ENCODE data around the gene EPM2A.
A peak's percentile ranks its signal among the peaks of the same experiment; 100 is the strongest.

EPM2A gene

GRCh38 chr6:145670311-145670710 lies 65.0 kb downstream of the EPM2A start:
- DNase-seq (ENCODE audit: low read depth): no peak

- peak; percentile 64 for DNase-seq (ENCODE audit: low read depth)
These were observed 65.7 kb downstream of the EPM2A start for GRCh38 chr6:145669627-145670034.

- DNase-seq (ENCODE audit: low read depth): no peak
These were observed 66.5 kb downstream of the EPM2A start for GRCh38 chr6:145668844-145669243.

- DNase-seq (ENCODE audit: low read depth): no peak
These were observed 74.6 kb downstream of the EPM2A start for GRCh38 chr6:145660676-145661075.

DNA sequence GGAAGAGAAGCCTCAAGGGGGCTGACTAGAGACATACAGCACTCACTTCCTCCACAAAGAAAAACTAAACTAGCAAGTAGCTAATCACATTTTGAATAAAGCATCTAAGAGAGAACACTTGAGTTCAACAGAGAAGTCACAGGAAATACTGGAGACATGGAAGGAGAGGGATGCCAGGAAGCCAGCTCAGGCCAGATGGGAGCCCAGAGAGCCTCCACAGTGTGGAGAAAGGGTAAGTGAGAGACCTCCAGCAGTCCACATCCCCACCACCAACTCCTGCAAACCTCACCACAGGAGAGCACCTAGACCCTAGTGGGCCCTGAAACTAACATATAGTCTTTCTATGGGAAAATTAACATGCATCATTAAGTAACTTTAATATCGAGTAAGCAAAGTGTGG lies 79.2 kb downstream of the EPM2A start:
- peak; percentile 2 for DNase-seq (ENCODE audit: low read depth)

- DNase-seq (ENCODE audit: low read depth): no peak
These were observed 82.7 kb downstream of the EPM2A start for GRCh38 chr6:145652572-145652971.

- DNase-seq (ENCODE audit: low read depth): no peak
These were observed 83.3 kb downstream of the EPM2A start for GRCh38 chr6:145651988-145652387.

- no peak for DNase-seq (ENCODE audit: low read depth)
These were observed 87.2 kb downstream of the EPM2A start for GRCh38 chr6:145648149-145648548.

DNA sequence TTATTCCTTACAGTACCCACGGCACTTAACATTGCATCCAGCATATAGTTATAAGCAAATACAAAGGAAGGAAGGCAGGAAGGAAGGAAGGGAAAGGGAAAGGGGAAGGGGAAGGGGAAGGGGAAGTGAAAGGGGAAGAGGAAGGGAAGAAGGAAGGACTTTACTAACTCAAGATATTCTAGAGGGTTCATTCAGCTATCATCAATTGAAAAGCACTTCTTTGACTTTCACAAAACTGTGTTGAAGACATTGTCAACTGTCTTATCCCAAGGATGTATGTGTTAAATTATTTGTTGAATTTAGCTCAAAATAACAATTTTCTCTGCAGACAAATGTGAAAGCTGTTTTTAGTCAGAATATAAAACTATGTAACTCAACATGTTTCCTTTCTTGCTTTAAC lies 87.7 kb downstream of the EPM2A start:
- no peak for DNase-seq (ENCODE audit: low read depth)

DNA sequence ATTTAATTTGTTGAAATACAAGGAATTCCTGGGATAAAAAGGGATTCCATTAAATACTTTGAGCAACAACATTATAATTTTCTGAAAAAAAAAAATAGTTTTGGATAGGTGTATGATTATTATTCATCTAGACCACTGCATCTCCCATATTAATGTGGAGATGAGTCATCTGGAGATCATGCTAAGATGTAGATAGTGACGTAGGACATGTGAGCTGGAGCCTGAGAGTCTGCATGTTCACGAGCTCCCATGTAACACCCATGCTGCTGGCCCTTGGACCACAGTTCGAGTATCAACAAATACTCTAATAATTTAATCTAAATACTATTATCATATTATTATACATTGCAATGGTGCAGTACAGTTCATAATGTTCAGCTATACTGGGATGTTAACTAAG lies 91.6 kb downstream of the EPM2A start:
- DNase-seq (ENCODE audit: low read depth): no peak

DNA sequence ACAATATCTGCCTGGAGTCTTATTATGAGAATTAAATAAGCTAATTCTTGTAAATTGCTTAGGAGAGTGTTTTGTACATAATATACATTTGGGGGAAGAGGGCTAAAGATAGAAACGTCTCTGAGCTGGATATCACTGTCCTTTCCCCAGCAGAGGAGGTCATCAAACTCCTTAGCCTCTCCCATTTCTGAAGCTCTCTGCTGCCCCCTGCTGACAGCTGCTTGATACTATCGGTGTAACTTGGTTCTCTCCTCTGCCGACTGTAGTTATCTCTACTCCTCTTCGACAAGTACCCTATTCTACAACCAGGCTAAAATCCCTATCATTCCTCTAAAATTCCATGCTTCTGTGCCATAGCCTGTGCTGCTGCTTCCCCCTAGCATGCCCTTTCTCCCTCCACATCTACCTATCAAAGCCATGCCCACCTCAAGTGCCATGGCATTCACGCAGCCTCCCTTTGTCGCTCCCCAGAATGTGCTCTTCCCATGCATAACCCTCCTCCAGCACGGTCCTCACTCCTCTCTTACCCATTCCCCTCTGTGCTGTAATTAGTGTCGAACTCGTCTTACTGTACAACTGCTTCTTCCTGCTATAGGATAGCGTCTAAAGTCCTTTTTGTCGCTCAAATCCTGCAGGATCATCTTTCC lies 101.2 kb downstream of the EPM2A start:
- peak; percentile 68 for DNase-seq (ENCODE audit: low read depth)

DNA sequence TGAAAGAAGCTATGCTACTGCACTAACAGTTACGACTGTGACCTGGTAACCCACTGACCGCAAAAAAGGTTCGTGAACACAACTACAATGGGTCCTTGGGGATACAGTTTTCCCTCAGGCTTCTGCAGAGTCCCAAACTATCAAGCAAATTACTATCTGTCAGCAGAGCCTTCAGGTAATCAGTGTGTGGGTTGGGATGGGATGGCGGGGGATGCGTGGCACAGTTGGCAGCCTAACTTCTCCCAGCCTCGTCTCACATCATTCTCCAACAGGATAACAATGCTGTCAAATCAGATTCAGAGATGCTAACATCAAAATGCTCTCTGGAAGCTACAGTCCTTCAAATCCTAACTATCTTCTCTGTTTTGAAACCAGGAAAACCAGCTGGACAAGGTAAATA lies 102.3 kb downstream of the EPM2A start:
- no peak for DNase-seq (ENCODE audit: low read depth)

- DNase-seq (ENCODE audit: low read depth): no peak
These were observed 103.9 kb downstream of the EPM2A start for GRCh38 chr6:145631374-145631773.

GRCh38 chr6:145630598-145630997 lies 104.7 kb downstream of the EPM2A start:
- no peak for DNase-seq (ENCODE audit: low read depth)

DNA sequence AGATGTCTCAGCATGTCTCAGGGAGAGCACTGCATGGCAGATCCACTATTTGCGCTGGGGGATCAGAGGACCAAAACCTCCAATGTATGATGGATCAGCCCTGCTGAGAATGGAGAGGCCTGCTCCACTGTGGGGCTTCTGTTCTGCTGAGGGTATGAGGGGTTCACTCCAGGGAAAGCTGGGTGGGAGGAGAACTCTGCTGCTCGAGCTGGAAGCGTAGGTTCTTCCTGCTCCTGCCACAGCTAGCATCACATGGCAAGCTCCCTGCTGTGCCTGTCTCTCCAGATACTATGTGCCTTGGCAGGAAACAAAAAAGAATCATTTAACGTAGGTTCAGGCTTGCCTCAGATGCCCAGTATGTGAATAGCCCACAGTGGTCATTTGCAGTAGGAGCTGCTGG lies 105.8 kb downstream of the EPM2A start:
- DNase-seq (ENCODE audit: low read depth): no peak

GRCh38 chr6:145627451-145627850 lies 107.9 kb downstream of the EPM2A start:
- no peak for DNase-seq (ENCODE audit: low read depth)

GRCh38 chr6:145626857-145627256 lies 108.5 kb downstream of the EPM2A start:
- no peak for DNase-seq (ENCODE audit: low read depth)

DNA sequence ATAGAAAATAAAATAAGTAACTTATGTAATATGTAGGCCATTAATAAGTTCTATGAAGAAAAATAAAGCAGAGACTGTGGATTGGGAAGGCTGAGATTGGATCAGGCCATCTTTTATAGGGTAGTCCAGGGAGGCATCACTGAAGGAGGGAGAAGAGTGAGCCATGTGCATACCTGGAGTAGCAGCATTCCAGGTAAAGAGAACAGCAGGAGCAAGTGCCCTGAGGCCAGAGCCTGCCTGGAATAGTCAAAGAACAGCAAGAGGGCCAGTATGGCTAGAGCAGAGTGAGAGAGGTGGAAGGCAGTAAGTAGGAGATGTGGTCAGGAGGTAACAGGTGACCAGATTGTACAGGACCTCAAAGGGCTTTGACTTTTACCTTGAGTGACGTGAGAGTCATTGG lies 112.1 kb downstream of the EPM2A start:
- DNase-seq (ENCODE audit: low read depth): no peak

DNA sequence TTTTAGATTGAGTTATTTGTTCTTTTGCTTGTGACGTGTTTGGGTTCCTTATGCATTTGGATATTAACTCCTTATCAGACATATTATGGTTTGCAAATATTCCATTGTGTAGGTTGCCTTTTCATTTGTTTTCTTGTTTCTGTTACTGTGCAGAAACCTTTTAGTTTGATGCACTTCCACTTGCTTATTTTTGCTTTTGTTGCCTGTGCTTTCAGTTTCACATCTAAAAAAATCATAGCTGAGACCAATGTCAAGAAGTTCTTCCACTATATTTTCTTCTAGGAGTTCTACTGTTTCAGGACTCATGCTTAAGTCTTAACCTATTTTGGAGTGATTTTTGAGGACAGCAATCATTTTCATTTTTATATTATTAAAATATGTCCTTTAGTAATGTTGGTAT lies 113.5 kb downstream of the EPM2A start:
- DNase-seq (ENCODE audit: low read depth): no peak

DNA sequence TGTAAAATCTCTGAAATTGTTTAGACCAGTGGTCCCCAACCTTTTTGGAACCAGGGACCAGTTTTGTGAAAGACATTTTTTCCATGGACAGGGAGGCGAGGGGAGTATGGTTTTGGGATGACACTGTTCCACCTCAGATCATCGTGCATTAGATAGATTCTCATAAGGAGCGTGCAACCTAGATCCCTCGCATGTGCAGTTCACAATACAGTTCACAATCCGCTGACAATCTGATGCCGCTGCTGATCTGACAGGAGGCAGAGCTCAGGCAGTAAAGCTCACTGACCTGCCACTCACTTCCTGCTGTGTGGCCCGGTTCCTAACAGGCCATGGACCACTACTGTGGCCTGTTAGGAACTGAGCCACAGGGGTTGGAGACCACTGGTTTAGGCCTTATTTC lies 115.2 kb downstream of the EPM2A start:
- no peak for DNase-seq (ENCODE audit: low read depth)

- DNase-seq (ENCODE audit: low read depth): no peak
These were observed 125.8 kb downstream of the EPM2A start for GRCh38 chr6:145609521-145609920.

DNA sequence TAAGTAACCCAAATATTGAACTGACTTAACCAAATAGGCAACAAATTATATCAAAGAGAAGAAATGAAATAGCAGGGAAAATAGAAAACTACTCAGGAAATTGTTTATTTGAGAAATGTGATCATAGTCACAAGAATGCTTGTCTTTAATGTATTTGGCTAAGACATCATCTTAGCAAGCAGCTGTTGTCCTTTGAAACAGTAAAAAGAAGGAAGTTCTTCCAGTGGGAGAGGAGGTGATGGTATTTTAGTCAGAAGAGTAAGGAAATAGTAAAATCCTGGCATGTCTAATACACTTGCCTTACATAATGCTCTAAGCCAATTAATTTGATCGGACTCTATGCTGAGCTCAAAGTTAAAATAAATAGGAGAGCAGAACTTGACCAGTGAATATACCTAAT lies 126.5 kb downstream of the EPM2A start:
- DNase-seq (ENCODE audit: low read depth): no peak

DNA sequence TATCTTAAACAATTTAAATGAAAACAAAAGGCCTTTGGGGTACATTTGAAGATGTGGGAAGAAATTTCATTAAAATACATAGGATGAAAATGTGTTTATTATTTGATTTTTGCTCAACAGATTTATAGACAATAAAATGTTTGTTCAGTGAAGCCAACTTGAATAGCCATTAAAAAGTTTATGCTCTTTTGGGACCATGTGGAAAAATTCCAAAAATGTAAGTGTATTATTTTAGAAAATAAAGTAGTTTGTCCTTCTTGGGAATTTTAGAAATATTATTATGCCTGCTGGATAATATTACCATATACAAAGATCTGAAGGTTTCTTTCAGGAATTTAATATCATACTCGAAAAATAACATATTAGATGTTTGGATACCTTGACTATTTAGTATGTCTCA lies 131.3 kb downstream of the EPM2A start:
- DNase-seq (ENCODE audit: low read depth): no peak

- no peak for DNase-seq (ENCODE audit: low read depth)
These were observed 131.9 kb downstream of the EPM2A start for GRCh38 chr6:145603424-145603833.
